K562 (cell line): ENCODE measurements around the gene HEATR3. TPM values are rescaled to one million over a fixed set of nuclear protein-coding genes. Genes with fewer than 3 reads are reported as not detected.
A peak's percentile ranks its signal among the peaks of the same experiment; 100 is the strongest.

Experiments
- ARNT ChIP-seq, 2 experiments: fragments of 450-650 bp; IDR thresholded peaks; 2 replicates each; pipeline ENCODE4 v1.6.1; 2016; ENCODE audit warnings: mild to moderate bottlenecking in 1 of 2
- BMI1 ChIP-seq: fragments of 150-350 bp; IDR thresholded peaks from 2 replicates; pipeline ENCODE4 v1.6.1; 2014; ENCODE audit warnings: low read length
- CBX1 ChIP-seq: sonication (generic); IDR thresholded peaks from 2 replicates; pipeline ENCODE4 v1.6.1; 2016; ENCODE audit warnings: antibody characterized with exemption, low read depth, mild to moderate bottlenecking
- FOXK1 ChIP-seq: sonication (generic); formaldehyde crosslinking; IDR thresholded peaks from 2 replicates; pipeline ENCODE4 v1.8.0; 2022; ENCODE audit warnings: missing genetic modification reagents, mild to moderate bottlenecking, borderline replicate concordance
- KLF13 ChIP-seq: fragments of 450-650 bp; IDR thresholded peaks from 2 replicates; pipeline ENCODE4 v1.6.1; 2016; ENCODE audit warnings: missing genetic modification characterization, low read depth, mild to moderate bottlenecking, missing compliant biosample characterization, moderate library complexity, borderline replicate concordance
- MCM7 ChIP-seq, 2 experiments: fragments of 450-650 bp; IDR thresholded peaks; 2 replicates each; pipeline ENCODE4 v1.6.1; 2016 to 2018
- MNT ChIP-seq, 2 experiments: fragments of 450-650 bp; conservative IDR thresholded peaks; 2 replicates each; pipeline ENCODE4 v1.6.1; 2017; ENCODE audit warnings: mild to moderate bottlenecking in 2 of 2, moderate library complexity in 2 of 2
- SMAD2 ChIP-seq: fragments of 150-350 bp; IDR thresholded peaks from 2 replicates; pipeline ENCODE4 v1.6.1; 2014; ENCODE audit warnings: low read depth, mild to moderate bottlenecking, low read length
- SNAPC5 ChIP-seq: fragments of 250-450 bp; sonication (Bioruptor Pico); IDR thresholded peaks from 2 replicates; pipeline ENCODE4 v1.8.0; 2021; ENCODE audit warnings: moderate library complexity, mild to moderate bottlenecking, inconsistent platforms
- SPI1 ChIP-seq: IDR thresholded peaks from 2 replicates; pipeline ENCODE4 v1.6.1; 2011; ENCODE audit warnings: low read depth, low read length, control low read depth, borderline replicate concordance
- SRSF3 ChIP-seq: fragments of 200-400 bp; formaldehyde crosslinking; IDR thresholded peaks from 2 replicates; pipeline ENCODE4 v1.6.1; 2016; ENCODE audit warnings: mild to moderate bottlenecking, low read length, moderate library complexity; ENCODE audit not compliant: insufficient read depth
- TAF9B ChIP-seq: fragments of 450-650 bp; IDR thresholded peaks from 2 replicates; pipeline ENCODE4 v1.6.1; 2018; ENCODE audit warnings: mild to moderate bottlenecking; ENCODE audit not compliant: partially characterized antibody
- TCFL5 ChIP-seq: fragments of 250-450 bp; sonication (Bioruptor Pico); conservative IDR thresholded peaks from 2 replicates; pipeline ENCODE4 v1.6.1; 2021; ENCODE audit warnings: mild to moderate bottlenecking, moderate library complexity, matching md5 sums
- THAP12 ChIP-seq: fragments of 250-450 bp; sonication (Bioruptor Pico); IDR thresholded peaks from 2 replicates; pipeline ENCODE4 v1.9.0; 2021; ENCODE audit warnings: mild to moderate bottlenecking, inconsistent platforms
- THRA ChIP-seq: fragments of 450-650 bp; IDR thresholded peaks from 2 replicates; pipeline ENCODE4 v1.6.1; 2017; ENCODE audit warnings: mild to moderate bottlenecking, moderate library complexity
- ZBTB49 ChIP-seq: sonication (generic); formaldehyde crosslinking; IDR thresholded peaks from 2 replicates; pipeline ENCODE4 v1.8.0; 2022; ENCODE audit warnings: missing genetic modification reagents, mild to moderate bottlenecking, borderline replicate concordance
- ZNF280B ChIP-seq: fragments of 250-450 bp; sonication (Bioruptor Pico); IDR thresholded peaks from 2 replicates; pipeline ENCODE4 v1.5.1; 2021; ENCODE audit warnings: mild to moderate bottlenecking
- polyA plus RNA-seq, 8 experiments: library from polyadenylated mRNA; depleted of rRNA in 4 of 8; stranded (reverse) in 5 of 8; unstranded in 3 of 8; fragments of >200 nt; fragmentation: Nextera tagmentation in 2 of 8; fragmentation: Illumina TruSeq in 1 of 8; extraction: Ambion mirVana in 2 of 8; extraction: Trizol in 1 of 8; gene quantifications; 2 replicates each; pipeline versions ENCODE4 v1.2.1 to v1.2.3, GENCODE V29; 2011 to 2014; ENCODE audit warnings: inconsistent platforms in 1 of 8, missing spikeins in 1 of 8
- total RNA-seq, 7 experiments: library from RNA; depleted of rRNA in 6 of 7; stranded (reverse); fragments of >200 nt in 6 of 7; fragmentation: Illumina TruSeq in 2 of 7; extraction: Trizol in 2 of 7; gene quantifications; 2 replicates each; pipeline versions ENCODE4 v1.2.1 to v1.2.3, GENCODE V29; 2011 to 2021; ENCODE audit warnings: low replicate concordance in 1 of 7

Gene HEATR3
- total and polyA plus RNA-seq, 9 of the 15 experiments (the other 6 are each of a cell fraction or from before 2014, with no cell fraction given): 1.7 to 30.2 (median 18.8) TPM

GRCh38 chr16:50152351-50152806, 86.6 kb downstream of the HEATR3 start (continued):
- peak; percentile 59 to 71; a peak in 3 of 4 replicates for TF ChIP-seq MNT (conservative IDR thresholded peaks at IDR 0.05)
- no peak for TF ChIP-seq MCM7 (IDR thresholded peaks at IDR 0.05)
- TF ChIP-seq ZBTB49 (CRISPR knock-in tag): no peak
- no peak for TF ChIP-seq TCFL5 (CRISPR knock-in tag)
- no peak for TF ChIP-seq ARNT (IDR thresholded peaks at IDR 0.05)
- no peak for TF ChIP-seq TAF9B
- no peak for TF ChIP-seq BMI1
- no peak for TF ChIP-seq SPI1
- no peak for TF ChIP-seq KLF13 (tag)
- no peak for TF ChIP-seq ZNF280B (CRISPR knock-in tag)
- TF ChIP-seq SMAD2: no peak
- TF ChIP-seq CBX1: no peak
- TF ChIP-seq THRA: no peak
- peak; percentile 26; the same call in 1 of the 2 replicates for TF ChIP-seq THAP12 (CRISPR knock-in tag)
- TF ChIP-seq SRSF3: no peak
- no peak for TF ChIP-seq SNAPC5
- peak; percentile 21; the same call in 1 of the 2 replicates for TF ChIP-seq FOXK1
